Lung (tissue), 12 donors: ENCODE measurements around the gene PKHD1. TPM values are rescaled to one million over a fixed set of nuclear protein-coding genes. Genes with fewer than 3 reads are reported as not detected.

Experiments used
- ATAC-seq: fragments of 200-7000 bp; cut with Tn5 transposase; one replicate; pipeline ENCODE4 v1.9.1; 2020; ENCODE audit warnings: moderate number of reproducible peaks; ENCODE audit not compliant: insufficient read depth, low FRiP score
- DNase-seq, 3 donors: peaks; one replicate each; pipeline ENCODE4 v3.0.0-alpha.2; 2013 to 2017
- H3K27ac ChIP-seq, 2 donors: one replicate each; pipeline ENCODE4 v1.5.1; 2013; ENCODE audit warnings: mild to moderate bottlenecking in 2 of 2, moderate library complexity in 2 of 2, control low read depth in 1 of 2, inconsistent platforms in 1 of 2, low read depth in 1 of 2, low read length in 1 of 2
- H3K27me3 ChIP-seq, 3 donors: one replicate each; pipeline ENCODE4 v1.5.1; 2013; ENCODE audit warnings: low read length in 2 of 3; ENCODE audit not compliant: control insufficient read depth in 3 of 3, insufficient read depth in 3 of 3
- H3K36me3 ChIP-seq, 4 donors: one replicate each; pipeline ENCODE4 v1.5.1; 2013; ENCODE audit warnings: low read length in 4 of 4, mild to moderate bottlenecking in 1 of 4, moderate library complexity in 1 of 4; ENCODE audit not compliant: control insufficient read depth in 4 of 4, insufficient read depth in 4 of 4
- H3K4me1 ChIP-seq, 5 donors: one replicate each; pipeline ENCODE4 v1.5.1; 2013; ENCODE audit warnings: low read length in 5 of 5, mild to moderate bottlenecking in 2 of 5, moderate library complexity in 1 of 5; ENCODE audit not compliant: control insufficient read depth in 5 of 5, insufficient read depth in 5 of 5
- H3K4me3 ChIP-seq: one replicate; pipeline ENCODE4 v1.5.1; 2013; ENCODE audit warnings: mild to moderate bottlenecking, control low read depth, moderate library complexity
- H3K9ac ChIP-seq, 2 donors: one replicate each; pipeline ENCODE4 v1.5.1; 2013; ENCODE audit warnings: low read length in 2 of 2, control low read depth in 1 of 2; ENCODE audit not compliant: insufficient read depth in 1 of 2
- H3K9me3 ChIP-seq, 4 donors: one replicate each; pipeline ENCODE4 v1.5.1; 2013; ENCODE audit warnings: low read length in 3 of 4, mild to moderate bottlenecking in 1 of 4, moderate library complexity in 1 of 4; ENCODE audit not compliant: control insufficient read depth in 4 of 4, insufficient read depth in 3 of 4
- WGBS, 2 donors: extraction: QIAGEN DNeasy Blood & Tissue Kit; methylation state at CpG; one replicate each; pipeline ENCODE4 v1.1.7; 2013; 5-methylcytosine and 5-hydroxymethylcytosine counted together
- polyA plus RNA-seq, 2 donors: library from polyadenylated mRNA; stranded (reverse); fragments of 200-250 nt; gene quantifications; one replicate each; pipeline ENCODE4 v1.2.1, GENCODE V29; 2013
- total RNA-seq, 2 donors: library from RNA; depleted of rRNA in 1 of 2; stranded (reverse); fragments of >200 nt in 1 of 2; gene quantifications; one replicate each; pipeline ENCODE4 v1.2.1, GENCODE V29; 2014 to 2021
- TF ChIP-seq, protein P1 (sequence below): IDR thresholded peaks from 2 replicates; pipeline ENCODE4 v1.5.1; 2012; ENCODE audit warnings: mild to moderate bottlenecking; ENCODE audit errors: control extremely low read depth, extremely low read depth
- donor health status: control.
- donor health status: control.
- donor health status: Bipolar disorder and iron deficiency.
- donor health status: healthy.
- donor health status: DM: yes; HTN: yes; CAD: no.

PKHD1 gene
- total and polyA plus RNA-seq, 4 donors = 0.01 to 6.1 (median 0.09) TPM

DNA sequence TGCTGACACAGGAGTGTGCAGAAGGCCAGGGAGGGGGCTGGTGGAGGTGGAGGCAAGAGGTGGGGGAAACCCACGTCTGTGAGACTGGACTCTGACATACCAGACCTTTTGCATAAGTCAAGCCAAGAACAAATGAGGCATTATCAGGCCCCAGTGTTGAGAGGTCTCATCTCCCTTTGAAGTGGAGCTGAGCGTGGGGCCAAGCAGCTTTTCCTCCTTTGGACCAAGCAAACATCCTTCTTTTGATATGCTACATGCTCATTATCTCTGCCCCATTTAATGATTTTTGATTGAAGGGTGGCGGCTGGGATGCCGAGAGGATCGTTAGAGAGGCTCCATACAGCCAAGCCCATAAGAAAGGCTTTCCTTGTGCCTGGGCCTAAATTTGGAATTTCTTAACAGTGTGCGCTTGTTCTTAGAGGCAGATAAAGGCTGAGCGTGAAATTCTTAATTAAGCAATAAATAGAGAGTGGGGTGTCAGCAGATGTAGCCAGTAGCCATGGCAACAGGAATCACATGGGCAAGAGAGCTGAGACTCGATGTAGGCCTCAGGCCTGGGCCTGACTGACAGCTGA, 244.5 kb downstream of the PKHD1 start:
- Histone ChIP-seq H3K27me3 (no peaks in the 10 kb centered on the region), H3K4me1 (no peaks in the 10 kb centered on the region), H3K36me3 (no peaks in the 10 kb centered on the region), H3K9me3 (no peaks in the 10 kb centered on the region), H3K9ac (no peak overlapping the region), H3K27ac (no peak overlapping the region), H3K4me3 (no peak overlapping the region)
- WGBS, 2 donors = 77 to 83% methylated on average over 8 of the region's 8 CpGs
- no peak for ATAC-seq
- no peak for DNase-seq
- TF ChIP-seq, protein P1, sequence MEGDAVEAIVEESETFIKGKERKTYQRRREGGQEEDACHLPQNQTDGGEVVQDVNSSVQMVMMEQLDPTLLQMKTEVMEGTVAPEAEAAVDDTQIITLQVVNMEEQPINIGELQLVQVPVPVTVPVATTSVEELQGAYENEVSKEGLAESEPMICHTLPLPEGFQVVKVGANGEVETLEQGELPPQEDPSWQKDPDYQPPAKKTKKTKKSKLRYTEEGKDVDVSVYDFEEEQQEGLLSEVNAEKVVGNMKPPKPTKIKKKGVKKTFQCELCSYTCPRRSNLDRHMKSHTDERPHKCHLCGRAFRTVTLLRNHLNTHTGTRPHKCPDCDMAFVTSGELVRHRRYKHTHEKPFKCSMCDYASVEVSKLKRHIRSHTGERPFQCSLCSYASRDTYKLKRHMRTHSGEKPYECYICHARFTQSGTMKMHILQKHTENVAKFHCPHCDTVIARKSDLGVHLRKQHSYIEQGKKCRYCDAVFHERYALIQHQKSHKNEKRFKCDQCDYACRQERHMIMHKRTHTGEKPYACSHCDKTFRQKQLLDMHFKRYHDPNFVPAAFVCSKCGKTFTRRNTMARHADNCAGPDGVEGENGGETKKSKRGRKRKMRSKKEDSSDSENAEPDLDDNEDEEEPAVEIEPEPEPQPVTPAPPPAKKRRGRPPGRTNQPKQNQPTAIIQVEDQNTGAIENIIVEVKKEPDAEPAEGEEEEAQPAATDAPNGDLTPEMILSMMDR = no peak

- H3K9ac ChIP-seq = no peak overlapping the region
- no peak for ATAC-seq
- 71 to 78% methylated on average over 11 of the region's 11 CpGs for WGBS, 2 donors
- H3K36me3 ChIP-seq = no peaks in the 10 kb centered on the region
- H3K4me3 ChIP-seq = no peak overlapping the region
- H3K27me3 ChIP-seq = no peaks in the 10 kb centered on the region
- H3K4me1 ChIP-seq = no peaks in the 10 kb centered on the region
- no peaks in the 10 kb centered on the region for H3K9me3 ChIP-seq
- H3K27ac ChIP-seq = no peak overlapping the region
- DNase-seq = no peak
- TF ChIP-seq, protein P1 = no peak
Observed at GRCh38 chr6:51842061-51842803, 245.2 kb downstream of the PKHD1 start.

- ATAC-seq (no peak), DNase-seq (no peak)
- TF ChIP-seq, protein P1 = no peak
- no peaks in the 10 kb centered on the region for H3K27me3 ChIP-seq
- no peaks in the 10 kb centered on the region for H3K9me3 ChIP-seq
- no peak overlapping the region for H3K4me3 ChIP-seq
- no peak overlapping the region for H3K9ac ChIP-seq
- no peak overlapping the region for H3K27ac ChIP-seq
- H3K4me1 ChIP-seq = no peaks in the 10 kb centered on the region
- H3K36me3 ChIP-seq = no peaks in the 10 kb centered on the region
- WGBS, 2 donors = 86 to 90% methylated on average over 2 of the region's 2 CpGs
Observed at GRCh38 chr6:51841626-51842025, 245.8 kb downstream of the PKHD1 start.
